Measurements from ENCODE around the gene NDUFS7.

GRCh38 chr19:1423436-1424191 is 39.9 kb downstream of the NDUFS7 start:
- TF ChIP-seq, protein P1, sequence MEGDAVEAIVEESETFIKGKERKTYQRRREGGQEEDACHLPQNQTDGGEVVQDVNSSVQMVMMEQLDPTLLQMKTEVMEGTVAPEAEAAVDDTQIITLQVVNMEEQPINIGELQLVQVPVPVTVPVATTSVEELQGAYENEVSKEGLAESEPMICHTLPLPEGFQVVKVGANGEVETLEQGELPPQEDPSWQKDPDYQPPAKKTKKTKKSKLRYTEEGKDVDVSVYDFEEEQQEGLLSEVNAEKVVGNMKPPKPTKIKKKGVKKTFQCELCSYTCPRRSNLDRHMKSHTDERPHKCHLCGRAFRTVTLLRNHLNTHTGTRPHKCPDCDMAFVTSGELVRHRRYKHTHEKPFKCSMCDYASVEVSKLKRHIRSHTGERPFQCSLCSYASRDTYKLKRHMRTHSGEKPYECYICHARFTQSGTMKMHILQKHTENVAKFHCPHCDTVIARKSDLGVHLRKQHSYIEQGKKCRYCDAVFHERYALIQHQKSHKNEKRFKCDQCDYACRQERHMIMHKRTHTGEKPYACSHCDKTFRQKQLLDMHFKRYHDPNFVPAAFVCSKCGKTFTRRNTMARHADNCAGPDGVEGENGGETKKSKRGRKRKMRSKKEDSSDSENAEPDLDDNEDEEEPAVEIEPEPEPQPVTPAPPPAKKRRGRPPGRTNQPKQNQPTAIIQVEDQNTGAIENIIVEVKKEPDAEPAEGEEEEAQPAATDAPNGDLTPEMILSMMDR (IDR thresholded peaks at IDR 0.05 in 4 of 5, conservative IDR thresholded peaks at IDR 0.05 in 1 of 5): no peak
- TF ChIP-seq POLR2A (IDR thresholded peaks at IDR 0.05): no peak
